ENCODE measurements around the gene GGCX. TPM values are rescaled to one million over a fixed set of nuclear protein-coding genes. Genes with fewer than 3 reads are reported as not detected.
A peak's percentile ranks its signal among the peaks of the same experiment; 100 is the strongest.

GGCX gene
- total and polyA plus RNA-seq, 2 of the 13 experiments (the other 11 are each of a cell fraction or from before 2014, with no cell fraction given) = 72.5 to 103 TPM

- peak; percentile 67 for TF ChIP-seq ZNF407 (CRISPR knock-in tag; IDR thresholded peaks at IDR 0.05; ENCODE audit: not compliant biosample characterization)
- 0 out of 2 replicates have a peak, but pooled peaks have one; percentile 53 for TF ChIP-seq REL (CRISPR knock-in tag; conservative IDR thresholded peaks at IDR 0.05)
- TF ChIP-seq ZNF276 (CRISPR knock-in tag; IDR thresholded peaks at IDR 0.05; ENCODE audit: low read depth) = 0 out of 2 replicates have a peak, but pooled peaks have one; percentile 66
- no peak; the same call in 1 of the 2 replicates for TF ChIP-seq SMC3 (IDR thresholded peaks at IDR 0.05; ENCODE audit: low read length)
- TF ChIP-seq ZNF143 (CRISPR knock-in tag; IDR thresholded peaks at IDR 0.05) = peak; percentile 74
- peak; percentile 65 for TF ChIP-seq PHF5A (CRISPR knock-in tag; IDR thresholded peaks at IDR 0.05; ENCODE audit: low read depth, unreplicated experiment)
- no peak for TF ChIP-seq USF2 (IDR thresholded peaks at IDR 0.05; ENCODE audit: low read depth, low read length)
- no peak; the same call in 1 of the 2 replicates for TF ChIP-seq USF2 (CRISPR knock-in tag; IDR thresholded peaks at IDR 0.05; ENCODE audit: borderline replicate concordance)
- TF ChIP-seq ZNF33B (CRISPR knock-in tag; IDR thresholded peaks at IDR 0.05) = peak; percentile 77
- TF ChIP-seq FOXC1 (CRISPR knock-in tag; IDR thresholded peaks at IDR 0.05; ENCODE audit: borderline replicate concordance) = peak; percentile 96
- TF ChIP-seq ZFYVE20 (CRISPR knock-in tag; IDR thresholded peaks at IDR 0.05; ENCODE audit: borderline replicate concordance, low read depth) = no peak
- TF ChIP-seq ZNF615 (CRISPR knock-in tag; IDR thresholded peaks at IDR 0.05; ENCODE audit: borderline replicate concordance) = no peak
- peak; percentile 71; the same call in 1 of the 2 replicates for TF ChIP-seq MAZ (IDR thresholded peaks at IDR 0.05; ENCODE audit: borderline replicate concordance, low read depth, low read length)
- peak; percentile 94 for TF ChIP-seq MAZ (CRISPR knock-in tag; IDR thresholded peaks at IDR 0.05; ENCODE audit: low read depth)
- TF ChIP-seq TBX3 (IDR thresholded peaks at IDR 0.05; ENCODE audit: borderline replicate concordance) = peak; percentile 39; the same call in 1 of the 2 replicates
These were observed at the start of gene GGCX (continued) for GRCh38 chr2:85561280-85562212.

Measured in HepG2 (cell line).